NCI-H1417 (cell line): Measurements from ENCODE around the gene TMEM52.
"Not testable (repeated sequence)": the region's sequence is repeated elsewhere in the genome, so short reads cannot be mapped to it uniquely, and the experiment has no call there.

Source experiments
- DNase-seq, 3 experiments: peaks; one replicate each; lab custom pipeline; 2025; lab: John Stamatoyannopoulos, UW

The TMEM52 gene

DNA sequence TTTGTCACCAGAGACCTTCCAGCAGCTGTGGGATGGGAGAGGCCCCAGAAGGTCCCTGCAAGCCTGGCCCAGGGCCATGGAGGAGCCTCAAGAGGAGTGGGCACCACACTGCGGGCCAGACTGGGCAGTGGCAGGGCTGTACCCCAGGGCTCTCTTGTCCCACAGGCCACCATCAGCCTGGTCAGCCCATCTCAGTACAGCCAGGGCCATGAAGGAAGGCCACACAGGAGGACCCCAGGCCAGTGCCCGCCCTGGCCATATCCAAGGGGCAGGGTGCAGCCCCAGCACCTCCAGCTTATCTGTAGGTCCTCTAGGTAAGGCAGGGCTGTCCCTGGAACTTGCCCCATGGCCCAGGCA lies 25.1 kb downstream of the TMEM52 start:
- DNase-seq = no peak

DNA sequence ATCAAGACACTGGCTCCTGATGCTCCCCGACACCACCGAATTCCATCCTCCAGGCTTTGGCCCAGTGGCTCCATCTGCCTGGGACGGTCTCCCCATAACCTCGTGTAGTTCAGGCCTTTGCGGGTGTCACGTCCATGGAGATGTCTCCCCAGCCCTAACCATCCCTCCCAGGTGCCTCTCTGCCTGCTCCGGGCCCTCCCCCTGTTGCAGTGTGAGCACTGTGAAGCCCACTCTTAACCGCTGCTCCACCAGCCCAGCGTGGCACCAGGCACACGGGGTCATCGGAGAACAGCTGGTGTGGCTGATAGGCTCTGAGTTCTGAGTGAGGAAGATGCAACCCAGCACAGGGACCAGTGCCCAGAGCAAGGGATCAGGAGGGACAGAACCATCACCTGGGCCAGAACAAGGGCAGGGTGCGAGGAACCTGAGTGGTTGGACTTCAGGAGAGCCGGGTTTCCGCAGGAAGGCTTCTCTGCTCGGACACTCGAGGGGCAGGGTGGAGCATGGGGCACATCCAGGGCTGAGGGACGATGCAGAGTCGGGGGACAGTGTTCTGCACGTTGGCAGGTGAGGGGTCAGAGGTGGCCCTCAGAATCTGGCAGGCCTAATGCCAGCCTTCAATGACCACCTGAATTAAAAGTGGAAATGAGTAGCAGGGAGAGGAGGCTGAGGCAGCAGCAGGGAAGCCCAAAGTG lies 25.6 kb downstream of the TMEM52 start:
- DNase-seq = no peak

DNA sequence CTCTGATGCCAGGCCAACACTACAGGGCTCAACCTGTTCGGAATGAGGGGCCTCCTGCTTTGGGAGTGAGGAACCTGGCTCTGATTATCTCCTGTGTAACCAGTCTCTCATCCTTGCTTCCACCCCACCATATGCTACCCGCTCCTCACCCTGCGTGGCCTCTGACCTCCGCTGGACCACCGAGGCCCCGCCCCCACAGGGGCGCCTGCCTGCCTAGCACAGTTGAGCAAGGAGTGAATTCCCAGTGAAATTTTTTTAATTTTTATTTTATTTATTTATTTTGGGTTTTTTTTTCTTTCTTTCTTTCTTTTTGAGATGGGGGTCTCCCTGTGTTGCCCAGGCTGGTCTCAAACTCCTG lies 26.3 kb downstream of the TMEM52 start:
- DNase-seq = no peak

DNA sequence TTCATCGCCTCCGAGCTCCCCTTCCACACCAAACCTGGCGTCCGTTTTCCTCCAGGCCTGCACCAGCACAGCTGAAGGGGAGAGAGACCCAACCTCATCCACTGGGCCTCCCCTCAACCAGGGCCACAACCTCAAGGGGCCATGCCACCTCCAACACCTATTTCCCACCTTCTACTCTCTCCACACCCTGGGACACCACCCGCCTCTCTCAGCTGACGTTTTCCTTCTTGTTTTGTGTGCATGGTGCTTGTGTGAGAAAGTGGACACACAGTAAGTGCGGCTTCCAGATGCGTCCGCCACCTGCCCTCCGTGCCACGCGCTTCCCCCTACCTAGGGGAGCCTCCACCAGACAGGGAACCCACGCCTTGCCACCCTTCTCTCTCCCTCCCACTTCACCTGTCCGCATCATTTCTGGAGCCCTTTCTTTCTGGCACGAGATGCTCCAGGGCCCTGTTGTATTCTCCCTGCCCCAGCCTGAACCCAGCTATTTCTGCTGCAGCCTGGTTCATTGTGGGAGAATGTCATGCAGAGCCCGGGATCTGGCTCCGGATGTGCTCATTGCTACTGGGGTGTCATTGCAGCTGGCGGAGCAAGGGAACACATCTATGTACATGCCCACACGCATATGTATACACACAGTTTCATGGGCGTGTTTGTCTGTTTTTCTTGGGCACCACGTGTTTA lies 26.9 kb downstream of the TMEM52 start:
- peak in 1 of 3 experiments; percentile 47 for DNase-seq

DNA sequence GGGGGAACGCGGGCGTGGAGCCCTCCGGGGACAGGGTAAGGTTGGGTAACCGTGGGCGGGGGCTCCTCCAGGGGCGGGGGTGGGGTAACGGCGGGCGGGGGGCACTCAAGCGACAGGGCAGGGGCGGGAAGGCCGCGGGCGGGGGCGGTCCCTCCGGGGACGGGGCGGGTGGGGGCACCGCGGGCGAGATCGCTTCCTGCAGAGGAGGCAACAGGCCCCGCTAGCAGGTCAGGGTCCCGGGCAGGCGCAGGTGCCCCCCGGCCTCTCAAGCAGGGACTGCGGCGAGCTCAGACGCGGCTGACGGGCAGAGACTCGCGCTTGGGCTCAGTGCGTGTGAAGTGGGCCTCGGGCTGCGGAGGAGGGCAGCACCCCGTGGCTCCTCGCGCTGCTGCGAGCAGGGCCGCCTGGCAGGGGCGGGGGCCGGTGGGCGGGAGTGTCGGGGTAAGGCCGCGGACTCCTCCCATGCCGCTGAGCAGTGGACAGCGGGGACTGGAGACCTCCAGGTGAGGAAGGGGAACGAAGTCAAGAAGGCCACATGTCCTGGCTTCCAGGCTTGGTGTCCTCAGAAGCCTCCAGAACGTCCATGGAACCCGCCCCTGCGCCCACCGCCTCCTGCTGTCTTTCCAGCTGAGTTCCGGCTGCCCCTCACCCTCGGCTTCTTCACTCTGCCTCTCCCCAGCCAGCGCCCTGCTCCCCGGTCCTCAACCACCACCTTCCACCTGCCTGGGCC lies 27.6 kb downstream of the TMEM52 start:
- DNase-seq = peak; percentile 79 to 83 (median 80)

GRCh38 chr1:1890506-1891348 lies 28.4 kb downstream of the TMEM52 start, which contains the start of gene GNB1:
GNB1 (minus strand) TSS chr1:1891087; CDS start chr1:1825453, 65,634 bp downstream.
- peak; percentile 91 to 98 (median 94) for DNase-seq

DNA sequence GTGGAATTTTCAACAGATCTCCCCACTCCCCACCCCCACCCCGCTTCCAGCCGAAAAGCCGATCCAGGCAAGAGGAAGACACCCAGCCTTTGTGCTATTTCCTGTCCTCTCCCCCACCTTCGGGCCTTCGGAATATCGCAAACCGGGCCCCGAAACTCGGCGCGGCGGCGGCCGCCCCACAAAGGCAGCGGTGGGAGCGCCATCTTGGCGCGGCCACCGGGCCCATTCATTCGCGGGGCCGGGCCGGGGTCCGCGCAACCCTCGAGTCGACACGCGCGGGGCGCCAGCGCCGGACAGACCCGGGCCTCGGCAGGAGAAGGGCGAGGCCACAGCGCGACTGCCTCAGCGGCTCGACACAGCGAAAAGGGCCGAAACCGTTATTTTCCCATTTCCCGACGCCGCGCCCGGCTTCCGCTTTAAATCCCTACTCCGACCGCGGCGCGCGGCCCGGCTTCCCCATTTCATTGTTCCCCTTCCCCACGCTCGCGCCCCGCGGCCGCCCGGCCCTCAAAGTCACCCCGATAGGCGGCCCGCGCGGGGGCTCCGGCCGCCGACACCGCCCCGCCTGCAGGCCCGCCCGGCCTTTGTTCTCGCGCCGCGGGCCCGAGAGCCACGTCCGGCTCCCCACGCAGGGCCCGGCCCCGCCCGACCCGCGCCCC lies 29.1 kb downstream of the TMEM52 start:
- DNase-seq = peak; percentile 51 to 70 (median 68)

DNA sequence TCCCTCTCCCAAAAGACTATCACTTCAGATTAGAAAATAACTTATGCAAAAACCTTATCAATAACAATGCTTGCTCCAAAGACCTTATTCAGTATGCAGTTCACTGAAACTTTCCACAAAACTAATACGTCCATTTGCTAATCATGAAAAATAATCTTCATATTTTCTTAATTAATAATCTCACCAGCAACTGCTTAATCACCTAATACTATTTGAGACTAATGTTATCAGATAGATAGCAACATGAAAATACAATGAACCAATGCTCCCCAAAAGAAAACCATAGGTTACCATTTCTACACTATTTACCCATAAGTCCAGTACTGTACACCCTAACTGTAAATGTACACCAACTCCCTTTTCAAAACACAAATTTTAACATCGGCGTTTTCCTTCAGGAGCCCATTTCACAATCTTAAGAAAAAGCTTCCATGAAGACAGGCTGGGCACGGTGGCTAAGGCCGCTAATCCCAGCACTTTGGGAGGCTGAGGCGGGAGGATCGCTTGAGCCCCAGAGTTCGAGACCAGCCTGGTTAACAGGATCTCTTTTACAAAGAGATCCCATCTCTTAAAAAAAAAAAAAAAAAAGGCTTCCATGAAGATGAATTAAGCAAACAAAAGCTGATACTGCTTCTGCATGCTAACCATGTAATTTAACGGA lies 29.9 kb downstream of the TMEM52 start:
- DNase-seq = peak in 1 of 3 experiments; percentile 53

DNA sequence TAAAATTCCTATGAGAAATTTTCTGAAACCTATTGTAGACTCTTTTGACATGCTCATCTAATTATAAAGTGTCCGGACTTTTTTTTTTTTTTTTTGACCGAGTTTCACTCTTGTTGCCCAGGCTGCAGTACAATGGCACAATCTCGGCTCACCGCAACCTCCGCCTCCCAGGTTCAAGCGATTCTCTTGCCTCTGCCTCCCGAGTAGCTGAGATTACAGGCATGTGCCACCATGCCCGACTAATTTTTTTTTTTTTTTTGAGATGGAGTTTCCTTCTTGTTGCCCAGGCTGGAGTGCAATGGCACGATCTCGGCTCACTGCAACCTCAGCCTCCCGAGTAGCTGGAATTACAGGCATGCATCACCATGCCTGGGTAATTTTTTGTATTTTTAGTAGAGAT lies 35.2 kb downstream of the TMEM52 start:
- not testable (repeated sequence) for DNase-seq

GRCh38 chr1:1883092-1883873 lies 35.8 kb downstream of the TMEM52 start:
- DNase-seq = no peak

DNA sequence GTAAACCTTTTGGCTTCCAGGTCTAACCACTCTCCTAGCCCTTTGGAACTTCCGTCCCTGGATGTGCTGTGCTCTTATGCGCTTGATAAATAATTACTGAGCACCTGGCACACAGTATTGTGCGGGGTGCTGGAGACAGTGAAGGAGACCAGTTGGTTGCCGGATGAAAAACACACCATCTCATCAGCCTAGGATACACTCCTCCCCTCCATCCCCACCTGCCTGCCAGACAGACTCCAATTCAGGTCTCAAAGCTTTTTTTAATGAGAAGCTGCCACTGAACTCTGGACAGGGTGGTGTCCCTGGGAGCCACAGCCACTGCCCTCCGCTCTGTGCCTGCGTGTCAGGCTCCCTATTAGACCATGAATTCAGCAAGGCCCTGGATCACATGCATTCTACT lies 37.4 kb downstream of the TMEM52 start:
- DNase-seq = peak in 2 of 3 experiments; percentile 10 to 60

DNA sequence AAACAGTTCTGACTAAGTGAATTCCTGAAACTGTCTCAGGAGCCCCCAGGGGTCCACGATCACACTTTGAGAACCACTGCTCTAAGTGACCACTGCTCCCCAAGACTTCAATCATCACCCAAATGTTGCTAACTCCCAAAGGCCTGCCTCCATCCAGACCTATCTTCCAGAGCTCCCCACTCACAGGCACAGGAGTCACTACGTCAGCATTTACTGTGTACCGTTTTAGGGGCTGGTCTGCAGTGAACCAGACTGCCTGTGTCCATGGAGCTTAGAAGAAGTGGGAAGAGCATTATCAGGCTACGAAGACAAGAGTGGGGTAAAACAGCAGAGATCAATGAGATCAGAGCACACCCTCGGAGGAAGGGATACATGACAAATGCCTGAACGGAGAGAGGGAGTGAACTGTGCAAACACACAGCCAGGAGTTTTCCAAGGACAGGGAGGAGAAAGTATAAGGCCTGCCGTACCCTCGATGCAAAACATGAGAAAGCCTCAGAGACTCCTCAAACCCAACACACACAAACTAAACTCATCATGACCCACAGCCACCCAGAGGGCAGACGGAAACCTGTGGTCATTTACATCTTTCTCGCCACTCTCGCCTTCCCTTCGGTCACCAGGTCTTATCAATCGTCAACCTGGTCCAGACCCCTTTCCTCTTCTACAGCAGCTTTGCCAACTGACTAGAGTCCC lies 38.3 kb downstream of the TMEM52 start:
- no peak for DNase-seq

DNA sequence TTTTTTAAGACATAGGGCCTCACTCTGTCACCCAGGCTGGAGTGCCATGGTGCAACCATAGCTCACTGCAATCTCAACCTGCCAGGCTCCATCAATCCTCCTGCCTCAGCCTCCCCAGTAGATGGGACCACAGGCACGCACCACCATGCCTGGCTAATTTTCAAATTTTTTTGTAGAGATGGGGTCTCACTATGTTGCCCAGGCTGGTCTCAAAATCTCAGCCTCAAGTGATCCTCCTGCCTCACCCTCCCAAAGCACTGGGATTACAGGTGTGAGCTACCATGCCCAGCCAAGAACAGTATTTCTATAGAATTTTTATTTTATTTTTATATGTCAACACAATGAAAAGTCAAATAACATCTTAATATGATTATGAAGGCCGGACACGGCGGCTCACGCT lies 39.1 kb downstream of the TMEM52 start:
- no peak for DNase-seq

GRCh38 chr1:1877865-1878436 lies 41.1 kb downstream of the TMEM52 start:
- DNase-seq = no peak

DNA sequence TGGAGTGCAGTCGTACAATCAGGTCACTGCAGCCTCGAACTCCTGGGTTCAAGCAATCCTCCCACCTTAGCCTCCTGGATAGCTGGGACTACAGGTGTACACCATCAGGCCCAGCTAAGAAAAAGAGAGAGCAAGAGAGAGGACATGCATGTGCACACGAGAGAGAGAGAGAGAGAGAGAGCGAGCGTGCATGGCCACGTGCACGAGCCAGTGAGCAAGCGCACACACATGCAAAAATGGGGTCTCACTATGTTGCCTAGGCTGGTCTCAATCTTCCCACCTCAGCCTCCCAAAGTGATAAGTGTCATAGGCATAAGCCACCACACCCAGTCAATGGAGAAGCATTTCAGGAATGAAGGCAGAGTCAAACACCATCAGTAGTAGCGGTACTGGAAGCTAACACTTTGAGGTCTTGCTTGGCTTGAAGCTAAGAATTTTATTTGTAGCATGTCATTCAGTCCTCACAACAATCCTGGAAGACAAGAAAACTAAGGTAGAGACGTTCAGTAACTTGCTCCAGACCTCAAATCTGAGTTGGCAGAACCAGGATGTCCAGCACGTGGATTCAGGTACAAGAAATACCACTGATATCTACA lies 42.6 kb downstream of the TMEM52 start:
- no peak for DNase-seq

DNA sequence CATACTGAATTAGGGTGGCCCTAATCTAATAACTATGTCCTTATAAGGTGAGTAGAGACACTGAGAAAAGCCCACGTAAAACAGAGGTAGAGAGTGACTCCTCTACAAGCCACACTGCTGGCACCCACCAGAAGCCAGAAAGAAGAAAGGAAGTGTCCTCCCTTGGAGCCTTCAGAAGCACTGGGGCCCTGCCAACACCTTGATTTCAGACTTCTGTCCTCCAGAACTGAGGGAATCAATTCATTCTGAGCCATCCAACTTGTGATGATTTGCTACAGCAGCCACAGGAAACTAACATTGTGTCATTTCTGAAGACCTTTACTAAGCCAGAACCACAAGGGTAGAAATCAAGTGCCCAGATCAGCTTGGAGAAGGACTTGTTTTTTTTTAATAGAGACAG lies 43.1 kb downstream of the TMEM52 start:
- no peak for DNase-seq

GRCh38 chr1:1874901-1875300 lies 44.2 kb downstream of the TMEM52 start:
- DNase-seq = no peak

GRCh38 chr1:1873186-1873585 lies 45.9 kb downstream of the TMEM52 start:
- DNase-seq = no peak
